B cell (primary cell): ENCODE results near the gene KRTAP5-1. TPM values are rescaled to one million over a fixed set of nuclear protein-coding genes. Genes with fewer than 3 reads are reported as not detected.

Source experiments
- ATAC-seq: fragments of 200-7000 bp; cut with Tn5 transposase; one replicate; pipeline ENCODE4 v1.10.0; 2021; ENCODE audit warnings: low read depth, mild to moderate bottlenecking, moderate number of reproducible peaks, moderate library complexity
- CTCF ChIA-PET: fragments of 350-600 bp; sonication (Branson Sonifier 250); formaldehyde crosslinking; loops from one replicate; lab custom pipeline; 2021; ENCODE audit warnings: antibody characterized with exemption, inconsistent platforms; lab: Charles Lee
- POLR2A ChIA-PET: fragments of 350-600 bp; sonication (Branson Sonifier 250); formaldehyde crosslinking; loops from one replicate; lab custom pipeline; 2021; ENCODE audit warnings: antibody characterized with exemption; lab: Charles Lee
- DNase-seq: peaks from one replicate; pipeline ENCODE4 v3.0.0; 2013
- H2AFZ ChIP-seq: 2 replicates; pipeline ENCODE4 v1.6.1; 2012; ENCODE audit warnings: mild to moderate bottlenecking, low read depth, low read length; ENCODE audit not compliant: insufficient read depth, poor library complexity, severe bottlenecking
- H3K27ac ChIP-seq, 2 donors: 1 replicate in 1 of 2; 2 replicates in 1 of 2; pipeline ENCODE4 v1.5.1; 2012 to 2013; ENCODE audit warnings: low read length in 2 of 2, mild to moderate bottlenecking in 2 of 2, moderate library complexity in 1 of 2
- H3K27me3 ChIP-seq, 4 experiments: fragments of 200-600 bp in 1 of 4; sonication (generic) in 1 of 4; replicated peaks in 1 of 4; 1 replicate in 2 of 4; 2 replicates in 2 of 4; pipeline versions ENCODE4 v1.6.1 to v1.7.0; 2013 to 2016; ENCODE audit warnings: low read length in 3 of 4, mild to moderate bottlenecking in 2 of 4, mixed read lengths in 1 of 4, moderate library complexity in 1 of 4; ENCODE audit not compliant: insufficient read depth in 4 of 4, control insufficient read depth in 3 of 4; ENCODE audit errors: control extremely low read depth in 1 of 4
- H3K36me3 ChIP-seq, 2 experiments: replicated peaks in 1 of 2; 1 replicate in 1 of 2; 2 replicates in 1 of 2; pipeline versions ENCODE4 v1.6.1 to v1.7.1; 2013; ENCODE audit warnings: low read length in 1 of 2; ENCODE audit not compliant: insufficient read depth in 2 of 2, control insufficient read depth in 1 of 2; ENCODE audit errors: control extremely low read depth in 1 of 2, extremely low read depth in 1 of 2
- H3K4me1 ChIP-seq, 2 donors: fragments of 200-600 bp in 1 of 2; sonication (generic) in 1 of 2; 1 replicate in 1 of 2; 2 replicates in 1 of 2; pipeline versions ENCODE4 v1.5.1 to v1.6.1; 2013 to 2017; ENCODE audit warnings: low read length in 2 of 2; ENCODE audit not compliant: control insufficient read depth in 2 of 2, insufficient read depth in 2 of 2
- H3K4me2 ChIP-seq: replicated peaks from 2 replicates; pipeline ENCODE3; 2012; ENCODE audit warnings: mild to moderate bottlenecking, low read depth, low read length; ENCODE audit not compliant: poor library complexity, severe bottlenecking
- H3K4me3 ChIP-seq, 5 experiments: fragments of 200-600 bp in 1 of 5; sonication (generic) in 1 of 5; 1 replicate in 3 of 5; 2 replicates in 2 of 5; pipeline versions ENCODE4 v1.5.1 to v1.7.0; 2011 to 2016; ENCODE audit warnings: low read length in 4 of 5, mild to moderate bottlenecking in 4 of 5, low read depth in 2 of 5, control low read depth in 1 of 5, moderate library complexity in 1 of 5; ENCODE audit not compliant: insufficient read depth in 1 of 5; ENCODE audit errors: control extremely low read depth in 1 of 5, extremely low read depth in 1 of 5
- H3K79me2 ChIP-seq: fragments of 200-600 bp; sonication (generic); one replicate; pipeline ENCODE4 v1.6.0; 2016; ENCODE audit warnings: low read length; ENCODE audit not compliant: control insufficient read depth, insufficient read depth
- H3K9ac ChIP-seq: fragments of 200-600 bp; sonication (generic); 2 replicates; pipeline ENCODE4 v1.6.1; 2017; ENCODE audit warnings: mild to moderate bottlenecking, low read length, moderate library complexity
- H3K9me3 ChIP-seq, 3 donors: one replicate each; pipeline versions ENCODE4 v1.6.1 to v1.7.1; 2013; ENCODE audit warnings: low read length in 2 of 3; ENCODE audit not compliant: control insufficient read depth in 2 of 3, insufficient read depth in 1 of 3; ENCODE audit errors: control extremely low read depth in 1 of 3
- H4K20me1 ChIP-seq: 2 replicates; pipeline ENCODE4 v1.6.0; 2012; ENCODE audit warnings: mild to moderate bottlenecking, low read length; ENCODE audit not compliant: insufficient read depth, control insufficient read depth, poor library complexity, severe bottlenecking
- H3K27ac Mint-ChIP-seq: one replicate; pipeline ENCODE4 v1.8.0; 2021; ENCODE audit warnings: mixed read lengths
- H3K27me3 Mint-ChIP-seq: one replicate; pipeline ENCODE4 v1.8.0; 2021; ENCODE audit warnings: mixed read lengths
- H3K4me1 Mint-ChIP-seq: one replicate; pipeline ENCODE4 v1.8.0; 2021; ENCODE audit warnings: mixed read lengths
- H3K4me3 Mint-ChIP-seq: one replicate; pipeline ENCODE4 v1.8.0; 2021; ENCODE audit warnings: mixed read lengths
- H3K9me3 Mint-ChIP-seq: one replicate; pipeline ENCODE4 v1.8.0; 2022; ENCODE audit warnings: mixed read lengths; ENCODE audit not compliant: insufficient read depth
- CTCF ChIP-seq: fragments of 200-600 bp; IDR thresholded peaks from one replicate; pipeline ENCODE4 v1.8.0; 2022; ENCODE audit warnings: antibody characterized with exemption, mild to moderate bottlenecking
- EZH2 ChIP-seq: IDR thresholded peaks from 2 replicates; pipeline ENCODE4 v1.6.1; 2012; ENCODE audit warnings: borderline replicate concordance, low read depth, mild to moderate bottlenecking, moderate library complexity, low read length; ENCODE audit not compliant: insufficient read depth, poor library complexity, severe bottlenecking
- WGBS: methylation state at CpG from one replicate; pipeline ENCODE4 v1.1.5; 2013; ENCODE audit warnings: missing lambda C conversion rate; ENCODE audit not compliant: insufficient coverage; 5-methylcytosine and 5-hydroxymethylcytosine counted together
- intact Hi-C: fragments of 100-400 bp; cut with micrococcal nuclease; formaldehyde crosslinking; loops from one replicate; pipeline ENCODE4 v1.10.0; 2022
- polyA plus RNA-seq: library from polyadenylated mRNA; depleted of rRNA; stranded (reverse); fragments of >200 nt; gene quantifications from 2 replicates; pipeline ENCODE4 v1.2.3, GENCODE V29; 2012
- total RNA-seq, 2 donors: library from RNA; stranded (reverse); fragments of 120-200 nt in 1 of 2; gene quantifications; 1 replicate in 1 of 2; 2 replicates in 1 of 2; pipeline versions ENCODE4 v1.2.3 to v1.2.4, GENCODE V29; 2013 to 2022

KRTAP5-1 gene
- total and polyA plus RNA-seq, 2 donors (not counting 1 experiment from before 2014, with no cell fraction given): not detected

- ATAC-seq (no peak), DNase-seq (no peak)
- ChIA-PET POLR2A (interaction anchor here (0.7 kb wide), 1 partner anchor 1076 kb away, joined by 3 read pairs; no protein-coding TSS in a partner anchor), CTCF (interaction anchor here (0.8 to 6.3 kb wide), 7 partner anchors 8 to 201 kb away, joined by 3 to 25 read pairs (median 4); no protein-coding TSS in a partner anchor)
- Mint-ChIP-seq H3K4me1 (peaks cover 3% of the 10 kb centered on the region), H3K9me3 (no peaks in the 10 kb centered on the region), H3K27me3 (peaks cover 57% of the 10 kb centered on the region), H3K27ac (no peak overlapping the region), H3K4me3 (no peak overlapping the region)
- Histone ChIP-seq H2AFZ (no peak overlapping the region), H3K27me3 (peaks cover 0 to 22% (median 6%) of the 10 kb centered on the region in 4 experiments), H3K4me3 (no peak overlapping the region), H3K79me2 (no peaks in the 10 kb centered on the region), H3K27ac (no peak overlapping the region), H4K20me1 (no peaks in the 10 kb centered on the region), H3K9ac (no peak overlapping the region), H3K36me3 (no peaks in the 10 kb centered on the region), H3K4me2 (no peak overlapping the region), H3K9me3 (no peaks in the 10 kb centered on the region), H3K4me1 (peaks cover 7 to 8% of the 10 kb centered on the region in 2 donors)
- TF ChIP-seq EZH2: no peak
- TF ChIP-seq CTCF: no peak
- intact Hi-C loops: no loop called here
- 65% methylated on average over 10 of the region's 11 CpGs for WGBS
Measured at GRCh38 chr11:1632053-1632714, 47.1 kb upstream of the KRTAP5-1 start.

DNA sequence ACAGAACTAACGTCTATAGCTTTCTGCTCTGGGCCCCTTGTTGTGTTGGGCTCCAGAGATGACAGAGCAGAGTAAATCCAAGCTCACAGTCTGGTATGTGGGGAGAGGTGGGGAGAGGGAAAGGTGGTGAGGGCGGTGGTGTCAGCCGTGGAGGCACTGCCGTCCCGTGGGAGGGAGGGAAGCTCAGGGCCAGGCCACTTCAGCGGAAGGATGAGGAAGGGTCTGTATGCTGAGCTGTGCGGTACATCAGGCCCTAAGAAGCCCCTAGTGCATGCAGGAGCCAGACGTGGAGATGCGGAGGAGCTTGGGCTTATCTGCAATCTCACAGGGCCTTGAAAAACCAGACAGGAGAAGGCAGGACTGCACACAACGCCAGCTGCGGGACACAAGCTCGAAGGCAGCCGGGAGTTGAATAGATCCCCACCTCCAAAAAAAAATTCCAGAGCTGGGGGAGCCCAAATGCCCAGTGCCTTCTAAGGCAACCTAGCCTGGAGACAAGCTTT is 46.0 kb upstream of the KRTAP5-1 start:
- intact Hi-C loops: no loop called here
- peaks cover 3% of the 10 kb centered on the region for H3K4me1 Mint-ChIP-seq
- Histone ChIP-seq H3K27ac (no peak overlapping the region), H3K4me1 (peaks cover 7 to 8% of the 10 kb centered on the region in 2 donors), H4K20me1 (no peaks in the 10 kb centered on the region), H3K9ac (no peak overlapping the region), H3K9me3 (no peaks in the 10 kb centered on the region), H3K79me2 (no peaks in the 10 kb centered on the region), H3K4me3 (no peak overlapping the region), H3K27me3 (peaks cover 0 to 23% (median 6%) of the 10 kb centered on the region in 4 experiments), H2AFZ (no peak overlapping the region), H3K36me3 (no peaks in the 10 kb centered on the region), H3K4me2 (no peak overlapping the region)
- TF ChIP-seq CTCF: no peak
- TF ChIP-seq EZH2: no peak
- CTCF ChIA-PET: interaction anchor here (0.7 to 6.3 kb wide), 7 partner anchors 9 to 84 kb away, joined by 3 to 25 read pairs (median 5); no protein-coding TSS in a partner anchor
- no peaks in the 10 kb centered on the region for H3K9me3 Mint-ChIP-seq
- H3K27ac Mint-ChIP-seq: no peak overlapping the region
- H3K4me3 Mint-ChIP-seq: no peak overlapping the region
- H3K27me3 Mint-ChIP-seq: peaks cover 59% of the 10 kb centered on the region
- no peak for DNase-seq
- WGBS: 91% methylated on average over 13 of the region's 13 CpGs
- no peak for ATAC-seq
- POLR2A ChIA-PET: no interaction called here
